Lower lobe of right lung (tissue), 2 donors: ENCODE results near the gene HEATR1. TPM values are rescaled to one million over a fixed set of nuclear protein-coding genes. Genes with fewer than 3 reads are reported as not detected.
"Not testable (repeated sequence)": the region's sequence is repeated elsewhere in the genome, so short reads cannot be mapped to it uniquely, and the experiment has no call there.

Experiments
- ATAC-seq, 2 donors: fragments of 200-7000 bp; cut with Tn5 transposase; one replicate each; pipeline ENCODE4 v1.9.1; 2020 to 2022; ENCODE audit warnings: mild to moderate bottlenecking in 2 of 2, moderate library complexity in 2 of 2
- DNase-seq: peaks from one replicate; pipeline ENCODE4 v3.0.0-alpha.2; 2020
- H3K27ac ChIP-seq: fragments of 200-600 bp; one replicate; pipeline ENCODE4 v1.8.0; 2022
- H3K27me3 ChIP-seq: fragments of 200-600 bp; one replicate; pipeline ENCODE4 v1.8.0; 2022; ENCODE audit warnings: low read depth
- H3K36me3 ChIP-seq: fragments of 200-600 bp; one replicate; pipeline ENCODE4 v1.8.0; 2022; ENCODE audit warnings: mild to moderate bottlenecking
- H3K4me1 ChIP-seq: fragments of 200-600 bp; one replicate; pipeline ENCODE4 v1.8.0; 2022
- H3K4me3 ChIP-seq: fragments of 200-600 bp; one replicate; pipeline ENCODE4 v1.8.0; 2022; ENCODE audit warnings: mild to moderate bottlenecking
- H3K9me3 ChIP-seq: fragments of 200-600 bp; one replicate; pipeline ENCODE4 v1.8.0; 2022
- intact Hi-C: fragments of 100-400 bp; cut with DNase I; formaldehyde crosslinking; loops from one replicate; pipeline ENCODE4 v1.11.0; 2022
- total RNA-seq: library from RNA; stranded (reverse); fragmentation: NEBNext Ultra II Directional; extraction: Animal tissue kit (Norgen Biotek cat#: 25700); gene quantifications from one replicate; pipeline ENCODE4 v1.2.1, GENCODE V29; 2021
- TF ChIP-seq, protein P1 (sequence below): fragments of 200-600 bp; IDR thresholded peaks from one replicate; pipeline ENCODE4 v1.8.0; 2022; ENCODE audit warnings: antibody characterized with exemption, mild to moderate bottlenecking
- donor health status: DM: no; HTN: yes; CAD: no; lungs with severe emphysema.

HEATR1 gene
- total RNA-seq, 1 donor from 2014 or later = 24.4 TPM

- Histone ChIP-seq H3K36me3 (no peaks in the 10 kb centered on the region), H3K27me3 (no peaks in the 10 kb centered on the region), H3K4me3 (no peak overlapping the region), H3K27ac (no peak overlapping the region), H3K9me3 (no peaks in the 10 kb centered on the region), H3K4me1 (no peaks in the 10 kb centered on the region)
- no peak for ATAC-seq
- TF ChIP-seq, protein P1, sequence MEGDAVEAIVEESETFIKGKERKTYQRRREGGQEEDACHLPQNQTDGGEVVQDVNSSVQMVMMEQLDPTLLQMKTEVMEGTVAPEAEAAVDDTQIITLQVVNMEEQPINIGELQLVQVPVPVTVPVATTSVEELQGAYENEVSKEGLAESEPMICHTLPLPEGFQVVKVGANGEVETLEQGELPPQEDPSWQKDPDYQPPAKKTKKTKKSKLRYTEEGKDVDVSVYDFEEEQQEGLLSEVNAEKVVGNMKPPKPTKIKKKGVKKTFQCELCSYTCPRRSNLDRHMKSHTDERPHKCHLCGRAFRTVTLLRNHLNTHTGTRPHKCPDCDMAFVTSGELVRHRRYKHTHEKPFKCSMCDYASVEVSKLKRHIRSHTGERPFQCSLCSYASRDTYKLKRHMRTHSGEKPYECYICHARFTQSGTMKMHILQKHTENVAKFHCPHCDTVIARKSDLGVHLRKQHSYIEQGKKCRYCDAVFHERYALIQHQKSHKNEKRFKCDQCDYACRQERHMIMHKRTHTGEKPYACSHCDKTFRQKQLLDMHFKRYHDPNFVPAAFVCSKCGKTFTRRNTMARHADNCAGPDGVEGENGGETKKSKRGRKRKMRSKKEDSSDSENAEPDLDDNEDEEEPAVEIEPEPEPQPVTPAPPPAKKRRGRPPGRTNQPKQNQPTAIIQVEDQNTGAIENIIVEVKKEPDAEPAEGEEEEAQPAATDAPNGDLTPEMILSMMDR = no peak
- DNase-seq = no peak
- intact Hi-C loops = no loop called here
Observed at GRCh38 chr1:236511735-236512418, 92.4 kb downstream of the HEATR1 start.

GRCh38 chr1:236509647-236510401, 94.5 kb downstream of the HEATR1 start:
- no peak overlapping the region for H3K27ac ChIP-seq
- DNase-seq (no peak), ATAC-seq (no peak)
- no peaks in the 10 kb centered on the region for H3K4me1 ChIP-seq
- TF ChIP-seq, protein P1 = no peak
- no peaks in the 10 kb centered on the region for H3K9me3 ChIP-seq
- no peaks in the 10 kb centered on the region for H3K36me3 ChIP-seq
- intact Hi-C loops = no loop called here
- H3K27me3 ChIP-seq = no peaks in the 10 kb centered on the region
- no peak overlapping the region for H3K4me3 ChIP-seq

DNA sequence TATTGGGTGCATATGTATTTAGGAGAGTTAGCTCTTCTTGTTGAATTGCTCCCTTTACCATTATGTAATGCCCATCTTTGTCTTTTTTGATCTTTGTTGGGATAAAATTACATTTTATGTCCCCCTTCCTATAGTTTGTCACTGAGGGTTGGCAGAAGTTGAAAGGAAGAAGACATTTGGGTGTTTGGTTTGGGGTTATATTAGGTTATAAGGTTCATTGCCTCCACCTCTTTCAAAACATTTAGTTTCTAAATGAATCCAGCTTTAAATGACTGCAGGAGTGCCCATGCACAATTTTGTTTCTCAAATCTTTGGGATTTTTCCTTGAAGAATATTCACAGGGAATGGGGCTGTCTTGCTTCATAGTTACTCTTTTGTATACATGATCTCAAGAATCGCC, 95.1 kb downstream of the HEATR1 start:
- no peak for ATAC-seq
- Histone ChIP-seq H3K27ac (no peak overlapping the region), H3K4me3 (no peak overlapping the region)

DNA sequence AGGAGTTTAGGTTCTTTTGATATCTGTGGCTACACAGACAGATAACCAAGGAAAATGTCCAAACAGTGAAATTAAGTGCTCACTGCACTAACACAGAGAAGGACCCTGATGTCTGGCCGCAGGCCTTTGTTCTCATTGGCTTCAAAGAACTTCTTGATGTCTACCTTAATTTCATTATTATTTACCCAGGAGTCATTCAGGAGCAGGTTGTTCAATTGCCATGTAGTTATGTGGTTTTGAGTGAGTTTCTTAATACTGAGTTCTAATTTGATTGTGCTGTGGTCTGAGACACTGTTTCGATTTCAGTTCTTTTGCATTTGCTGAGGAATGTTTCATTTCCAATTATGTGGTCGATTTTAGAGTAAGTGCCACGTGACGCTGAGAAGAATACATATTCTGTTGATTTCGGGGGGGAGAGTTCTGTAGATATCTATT, 95.7 kb downstream of the HEATR1 start:
- H3K4me1 ChIP-seq = no peaks in the 10 kb centered on the region
- DNase-seq (no peak), ATAC-seq (no peak)
- no peaks in the 10 kb centered on the region for H3K36me3 ChIP-seq
- no peaks in the 10 kb centered on the region for H3K27me3 ChIP-seq
- H3K4me3 ChIP-seq = no peak overlapping the region
- H3K27ac ChIP-seq = no peak overlapping the region
- intact Hi-C loops = no loop called here
- H3K9me3 ChIP-seq = no peaks in the 10 kb centered on the region
- TF ChIP-seq, protein P1 = no peak

More for the DNA sequence above, 95.1 kb downstream of the HEATR1 start:
- Histone ChIP-seq H3K36me3 (no peaks in the 10 kb centered on the region), H3K4me1 (no peaks in the 10 kb centered on the region), H3K9me3 (no peaks in the 10 kb centered on the region), H3K27me3 (no peaks in the 10 kb centered on the region)
- intact Hi-C loops = no loop called here
- TF ChIP-seq, protein P1 = no peak
- DNase-seq = no peak

- intact Hi-C loops = no loop called here
- DNase-seq (no peak), ATAC-seq (peak; percentile 76 to 90)
- H3K9me3 ChIP-seq = no peaks in the 10 kb centered on the region
- H3K4me1 ChIP-seq = peaks cover 7% of the 10 kb centered on the region
- peak overlapping the region; percentile 6 for H3K27ac ChIP-seq
- no peaks in the 10 kb centered on the region for H3K27me3 ChIP-seq
- TF ChIP-seq, protein P1 = no peak
- no peak overlapping the region for H3K4me3 ChIP-seq
- no peaks in the 10 kb centered on the region for H3K36me3 ChIP-seq
Observed at GRCh38 chr1:236507022-236507700, 97.2 kb downstream of the HEATR1 start.

- DNase-seq, H3K27ac ChIP-seq, H3K9me3 ChIP-seq, intact Hi-C loops, H3K27me3 ChIP-seq, H3K36me3 ChIP-seq, ATAC-seq, H3K4me3 ChIP-seq, H3K4me1 ChIP-seq: not testable (repeated sequence)
Observed at GRCh38 chr1:236504338-236504737, 100.0 kb downstream of the HEATR1 start.
